CD4-positive, alpha-beta T cell (primary cell): ENCODE results near the gene TRRAP. TPM values are rescaled to one million over a fixed set of nuclear protein-coding genes. Genes with fewer than 3 reads are reported as not detected.
A peak's percentile ranks its signal among the peaks of the same experiment; 100 is the strongest.

ENCODE experiments used
- ATAC-seq: fragments of 200-7000 bp; cut with Tn5 transposase; one replicate; pipeline ENCODE4 v1.10.0; 2022; ENCODE audit warnings: mild to moderate bottlenecking; ENCODE audit not compliant: poor library complexity
- CTCF ChIA-PET: fragments of 350-600 bp; sonication (Branson Sonifier 250); formaldehyde crosslinking; loops from one replicate; lab custom pipeline; 2021; ENCODE audit warnings: antibody characterized with exemption, inconsistent platforms; lab: Charles Lee
- POLR2A ChIA-PET: fragments of 350-600 bp; sonication (Branson Sonifier 250); formaldehyde crosslinking; loops from one replicate; lab custom pipeline; 2021; ENCODE audit warnings: antibody characterized with exemption, inconsistent platforms; lab: Charles Lee
- DNase-seq, 14 experiments: peaks; one replicate each; pipeline ENCODE4 v3.0.0-alpha.2; 2013 to 2020; ENCODE audit warnings: mixed read lengths in 2 of 14
- H3K27ac ChIP-seq, 2 donors: one replicate each; pipeline versions ENCODE4 v1.5.1 to v1.7.0; 2013; ENCODE audit warnings: low read length in 2 of 2, low read depth in 1 of 2, mild to moderate bottlenecking in 1 of 2
- H3K27me3 ChIP-seq, 2 experiments: 1 replicate in 1 of 2; 2 replicates in 1 of 2; pipeline versions ENCODE4 v1.6.1 to v1.7.0; 2013; ENCODE audit warnings: low read length in 2 of 2, control low read depth in 1 of 2, mild to moderate bottlenecking in 1 of 2, moderate library complexity in 1 of 2; ENCODE audit not compliant: insufficient read depth in 2 of 2, control insufficient read depth in 1 of 2
- H3K36me3 ChIP-seq: one replicate; pipeline ENCODE4 v1.6.1; 2013; ENCODE audit warnings: low read length, control low read depth; ENCODE audit not compliant: insufficient read depth
- H3K4me1 ChIP-seq: one replicate; pipeline ENCODE4 v1.6.1; 2013; ENCODE audit warnings: low read length, control low read depth; ENCODE audit not compliant: insufficient read depth
- H3K4me3 ChIP-seq: one replicate; pipeline ENCODE4 v1.5.1; 2013; ENCODE audit warnings: mild to moderate bottlenecking, low read length, moderate library complexity
- H3K9me3 ChIP-seq, 2 experiments: 1 replicate in 1 of 2; 2 replicates in 1 of 2; pipeline versions ENCODE4 v1.6.1 to v1.7.0; 2013; ENCODE audit warnings: low read length in 2 of 2, mild to moderate bottlenecking in 2 of 2, control low read depth in 1 of 2, moderate library complexity in 1 of 2; ENCODE audit not compliant: control insufficient read depth in 1 of 2, insufficient read depth in 1 of 2
- H3K27ac Mint-ChIP-seq: one replicate; pipeline ENCODE4 v1.8.0; 2020; ENCODE audit warnings: mixed read lengths
- H3K27me3 Mint-ChIP-seq: one replicate; pipeline ENCODE4 v1.8.0; 2021; ENCODE audit warnings: mixed read lengths
- H3K36me3 Mint-ChIP-seq: one replicate; pipeline ENCODE4 v1.8.0; 2021; ENCODE audit warnings: low read depth, mixed read lengths
- H3K4me1 Mint-ChIP-seq: one replicate; pipeline ENCODE4 v1.8.0; 2021; ENCODE audit warnings: low read depth, mixed read lengths
- H3K4me3 Mint-ChIP-seq: one replicate; pipeline ENCODE4 v1.8.0; 2020; ENCODE audit warnings: mild to moderate bottlenecking, mixed read lengths
- H3K9me3 Mint-ChIP-seq: one replicate; pipeline ENCODE4 v1.8.0; 2020; ENCODE audit warnings: mixed read lengths
- intact Hi-C, 2 experiments: fragments of 100-400 bp; cut with DNase I in 1 of 2; cut with micrococcal nuclease in 1 of 2; formaldehyde crosslinking; loops; one replicate each; pipeline versions ENCODE4 v1.15.1 to v1.9.0; 2023 to 2025; cut with DNase I, micrococcal nuclease
- total RNA-seq, 174 experiments: library from RNA in 2 of 174; stranded (reverse) in 2 of 174; gene quantifications; one replicate each; pipeline ENCODE4 v1.2.3 and lab custom pipeline; 2021 to 2026
- TF ChIP-seq, protein P1 (sequence below): fragments of 200-600 bp; IDR thresholded peaks from one replicate; pipeline ENCODE4 v1.8.0; 2022; ENCODE audit warnings: antibody characterized with exemption, mild to moderate bottlenecking

The TRRAP gene
- total RNA-seq, 2 experiments from 2014 or later = 47.9 to 48.3 TPM

GRCh38 chr7:98874942-98875341 lies 3.4 kb upstream of the TRRAP start:
- DNase-seq = no peak
- no peaks in the 10 kb centered on the region for H3K36me3 ChIP-seq
- Mint-ChIP-seq H3K27me3 (peaks cover 18% of the 10 kb centered on the region), H3K27ac (no peak overlapping the region), H3K4me3 (peak overlapping the region; percentile 81), H3K36me3 (peaks cover 9% of the 10 kb centered on the region), H3K9me3 (no peaks in the 10 kb centered on the region), H3K4me1 (peaks cover 6% of the 10 kb centered on the region)
- no peaks in the 10 kb centered on the region for H3K9me3 ChIP-seq
- POLR2A ChIA-PET = no interaction called here
- H3K4me3 ChIP-seq = no peak overlapping the region
- CTCF ChIA-PET = no interaction called here
- H3K27me3 ChIP-seq = peaks cover 8 to 10% of the 10 kb centered on the region in 2 experiments
- intact Hi-C loops = loop anchor here in 1 of 2 experiments (5.0 kb wide), 2 partner anchors 593 to 1758 kb away; partner anchors contain the start of genes BRI3 and SDHAF3
- no peak for ATAC-seq
- TF ChIP-seq, protein P1, sequence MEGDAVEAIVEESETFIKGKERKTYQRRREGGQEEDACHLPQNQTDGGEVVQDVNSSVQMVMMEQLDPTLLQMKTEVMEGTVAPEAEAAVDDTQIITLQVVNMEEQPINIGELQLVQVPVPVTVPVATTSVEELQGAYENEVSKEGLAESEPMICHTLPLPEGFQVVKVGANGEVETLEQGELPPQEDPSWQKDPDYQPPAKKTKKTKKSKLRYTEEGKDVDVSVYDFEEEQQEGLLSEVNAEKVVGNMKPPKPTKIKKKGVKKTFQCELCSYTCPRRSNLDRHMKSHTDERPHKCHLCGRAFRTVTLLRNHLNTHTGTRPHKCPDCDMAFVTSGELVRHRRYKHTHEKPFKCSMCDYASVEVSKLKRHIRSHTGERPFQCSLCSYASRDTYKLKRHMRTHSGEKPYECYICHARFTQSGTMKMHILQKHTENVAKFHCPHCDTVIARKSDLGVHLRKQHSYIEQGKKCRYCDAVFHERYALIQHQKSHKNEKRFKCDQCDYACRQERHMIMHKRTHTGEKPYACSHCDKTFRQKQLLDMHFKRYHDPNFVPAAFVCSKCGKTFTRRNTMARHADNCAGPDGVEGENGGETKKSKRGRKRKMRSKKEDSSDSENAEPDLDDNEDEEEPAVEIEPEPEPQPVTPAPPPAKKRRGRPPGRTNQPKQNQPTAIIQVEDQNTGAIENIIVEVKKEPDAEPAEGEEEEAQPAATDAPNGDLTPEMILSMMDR = no peak
- no peak overlapping the region for H3K27ac ChIP-seq
- H3K4me1 ChIP-seq = peaks cover 28% of the 10 kb centered on the region

DNA sequence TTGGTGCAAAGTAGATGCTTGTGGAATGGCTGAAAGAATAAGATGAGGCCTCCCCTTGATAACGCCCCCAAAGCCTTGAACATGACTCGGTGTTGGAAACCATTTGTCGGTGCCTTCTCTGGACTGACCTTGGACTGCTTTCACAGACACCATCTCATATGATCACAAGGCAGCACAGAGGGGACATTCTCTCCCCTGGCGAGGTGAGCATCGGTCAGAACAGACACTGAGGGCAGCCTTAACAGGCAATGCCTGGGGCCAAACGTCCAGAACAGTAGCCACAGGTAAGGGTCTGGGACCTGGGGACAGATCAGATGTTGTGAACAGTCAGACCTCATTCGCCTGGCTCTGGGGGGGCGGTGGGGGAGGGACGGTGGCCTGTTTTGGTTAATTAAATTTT lies 2.8 kb upstream of the TRRAP start:
- no peaks in the 10 kb centered on the region for H3K9me3 Mint-ChIP-seq
- Histone ChIP-seq H3K4me1 (peaks cover 31% of the 10 kb centered on the region), H3K36me3 (no peaks in the 10 kb centered on the region), H3K27me3 (peaks cover 6 to 10% of the 10 kb centered on the region in 2 experiments), H3K9me3 (no peaks in the 10 kb centered on the region), H3K4me3 (no peak overlapping the region), H3K27ac (no peak overlapping the region)
- intact Hi-C loops = loop anchor here in 1 of 2 experiments (5.0 kb wide), 2 partner anchors 593 to 1758 kb away; partner anchors contain the start of genes BRI3 and SDHAF3
- POLR2A ChIA-PET = no interaction called here
- TF ChIP-seq, protein P1 = no peak
- H3K27me3 Mint-ChIP-seq = peaks cover 13% of the 10 kb centered on the region
- peak overlapping the region; percentile 81 for H3K4me3 Mint-ChIP-seq
- CTCF ChIA-PET = no interaction called here
- H3K4me1 Mint-ChIP-seq = peaks cover 12% of the 10 kb centered on the region
- ATAC-seq (no peak), DNase-seq (no peak)
- H3K36me3 Mint-ChIP-seq = peaks cover 12% of the 10 kb centered on the region
- H3K27ac Mint-ChIP-seq = no peak overlapping the region

DNA sequence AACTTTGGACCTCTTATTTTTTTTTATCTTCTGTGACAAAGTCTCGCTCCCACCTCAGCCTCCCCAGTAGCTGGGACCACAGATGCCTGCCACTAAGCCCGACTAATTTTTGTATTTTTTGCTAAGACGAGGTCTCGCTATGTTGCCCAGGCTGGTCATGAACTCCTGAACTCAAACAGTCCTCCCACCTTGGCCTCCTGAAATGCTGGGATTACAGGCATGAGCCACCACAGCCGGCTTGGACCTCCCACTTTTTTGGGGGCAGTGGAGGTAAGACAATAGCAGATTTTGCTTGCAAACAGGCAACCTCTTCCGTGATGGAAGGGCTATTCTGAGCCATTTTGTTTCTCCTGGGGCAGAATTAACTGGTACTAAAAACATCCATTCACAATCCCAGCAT lies 1.2 kb upstream of the TRRAP start:
- ChIA-PET POLR2A (no interaction called here), CTCF (no interaction called here)
- H3K36me3 Mint-ChIP-seq = peaks cover 23% of the 10 kb centered on the region
- DNase-seq = no peak
- H3K27ac Mint-ChIP-seq = peak overlapping the region; percentile 72
- H3K27ac ChIP-seq = no peak overlapping the region
- H3K27me3 Mint-ChIP-seq = no peaks in the 10 kb centered on the region
- intact Hi-C loops = loop anchor here in 1 of 2 experiments (5.0 kb wide), 2 partner anchors 595 to 1760 kb away; partner anchors contain the start of genes BRI3 and SDHAF3
- H3K4me1 Mint-ChIP-seq = peaks cover 25% of the 10 kb centered on the region
- peaks cover 11% of the 10 kb centered on the region for H3K36me3 ChIP-seq
- no peak overlapping the region for H3K4me3 ChIP-seq
- H3K27me3 ChIP-seq = no peaks in the 10 kb centered on the region
- ATAC-seq = no peak
- H3K9me3 ChIP-seq = no peaks in the 10 kb centered on the region
- peaks cover 27% of the 10 kb centered on the region for H3K4me1 ChIP-seq
- TF ChIP-seq, protein P1 = no peak
- no peaks in the 10 kb centered on the region for H3K9me3 Mint-ChIP-seq
- peak overlapping the region; percentile 85 for H3K4me3 Mint-ChIP-seq
